Muscle of leg (tissue), 11 donors: ENCODE results near the gene SBF2. TPM values are rescaled to one million over a fixed set of nuclear protein-coding genes. Genes with fewer than 3 reads are reported as not detected.

Experiments
- DNase-seq: peaks from one replicate; pipeline ENCODE4 v3.0.0; 2013
- H3K27ac ChIP-seq: one replicate; pipeline ENCODE4 v1.5.1; 2013; ENCODE audit warnings: mild to moderate bottlenecking, low read length, control low read depth
- H3K27me3 ChIP-seq: one replicate; pipeline ENCODE4 v1.6.1; 2013; ENCODE audit warnings: low read length; ENCODE audit not compliant: control insufficient read depth, insufficient read depth
- H3K36me3 ChIP-seq: one replicate; pipeline ENCODE4 v1.6.1; 2013; ENCODE audit warnings: low read length; ENCODE audit not compliant: control insufficient read depth, insufficient read depth
- H3K4me1 ChIP-seq: one replicate; pipeline ENCODE4 v1.6.1; 2013; ENCODE audit warnings: low read length; ENCODE audit not compliant: control insufficient read depth, insufficient read depth
- H3K4me3 ChIP-seq: one replicate; pipeline ENCODE4 v1.5.1; 2013; ENCODE audit warnings: low read length, control low read depth
- H3K9me3 ChIP-seq: replicated peaks from 2 replicates; pipeline ENCODE4 v1.6.1; 2013; ENCODE audit warnings: low read depth, low read length; ENCODE audit not compliant: control insufficient read depth
- WGBS: methylation state at CpG from one replicate; pipeline ENCODE4 v1.1.5; 2013; ENCODE audit warnings: missing lambda C conversion rate; ENCODE audit not compliant: insufficient coverage; 5-methylcytosine and 5-hydroxymethylcytosine counted together
- polyA plus RNA-seq, 8 donors: library from polyadenylated mRNA; unstranded; fragments of 120-200 nt; gene quantifications; one replicate each; pipeline versions ENCODE4 v1.2.1 to v1.2.3, GENCODE V29; 2013; ENCODE audit warnings: inconsistent platforms in 1 of 8, low replicate concordance in 1 of 8; ENCODE audit not compliant: insufficient read length in 8 of 8, insufficient read depth in 1 of 8
- total RNA-seq: library from RNA; stranded (reverse); fragments of 120-200 nt; gene quantifications from one replicate; pipeline ENCODE4 v1.2.4, GENCODE V29; 2013

Gene SBF2
- total and polyA plus RNA-seq, 9 donors, result 18.3 to 29.5 (median 21.5) TPM

DNA sequence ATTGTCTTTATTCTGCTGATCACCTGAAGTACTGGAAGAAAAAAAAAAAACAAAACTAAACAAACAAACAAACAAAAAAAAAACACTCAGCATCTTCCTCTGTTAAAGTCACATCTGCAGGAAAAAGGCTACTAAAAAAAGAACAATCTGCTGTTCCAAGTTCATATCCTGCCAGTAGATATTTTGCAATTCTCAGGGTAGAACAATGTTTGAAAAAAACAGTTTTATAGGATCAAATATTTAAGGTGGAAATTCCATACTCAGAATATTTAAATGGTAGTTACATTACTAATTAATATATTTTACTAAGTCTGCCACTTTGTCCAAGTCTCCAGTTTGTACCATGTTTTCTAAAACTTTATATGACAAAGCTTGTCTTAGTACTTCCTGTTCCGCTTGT is 175.2 kb downstream of the SBF2 start:
- H3K4me3 ChIP-seq, result no peak overlapping the region
- peak; percentile 81 for DNase-seq
- WGBS, result no CpG with 5 or more reads among the region's 1 CpG
- no peaks in the 10 kb centered on the region for H3K27me3 ChIP-seq
- H3K27ac ChIP-seq, result no peak overlapping the region
- H3K36me3 ChIP-seq, result no peaks in the 10 kb centered on the region
- H3K4me1 ChIP-seq, result no peaks in the 10 kb centered on the region
- H3K9me3 ChIP-seq, result no peaks in the 10 kb centered on the region

- Histone ChIP-seq H3K27me3 (no peaks in the 10 kb centered on the region), H3K4me1 (no peaks in the 10 kb centered on the region), H3K4me3 (no peak overlapping the region), H3K36me3 (no peaks in the 10 kb centered on the region), H3K27ac (peak overlapping the region; percentile 60), H3K9me3 (no peaks in the 10 kb centered on the region)
- peak; percentile 78 for DNase-seq
- no CpG with 5 or more reads among the region's 3 CpGs for WGBS
Observed at GRCh38 chr11:10117709-10118351, 176.2 kb downstream of the SBF2 start.

DNA sequence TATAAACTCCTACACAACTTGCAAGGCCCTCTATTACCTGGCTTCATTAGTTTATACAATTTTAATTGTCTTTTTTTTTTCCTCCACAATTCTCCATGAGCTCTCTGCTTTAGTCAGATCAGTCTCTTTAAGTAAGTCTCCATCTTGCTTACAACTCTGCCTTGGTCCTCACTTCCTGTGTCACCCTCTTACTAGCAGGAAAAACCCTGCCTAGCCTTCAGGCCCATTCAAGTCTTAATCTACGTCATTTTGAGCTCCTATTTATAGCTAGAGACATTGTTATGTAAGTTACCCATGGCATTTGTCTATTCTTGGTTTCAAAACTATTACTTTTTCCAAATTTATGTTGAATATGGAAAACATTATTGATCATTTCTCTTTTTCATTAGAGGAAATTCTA is 177.4 kb downstream of the SBF2 start:
- Histone ChIP-seq H3K27ac (no peak overlapping the region), H3K36me3 (no peaks in the 10 kb centered on the region), H3K27me3 (no peaks in the 10 kb centered on the region), H3K4me1 (no peaks in the 10 kb centered on the region), H3K9me3 (no peaks in the 10 kb centered on the region), H3K4me3 (no peak overlapping the region)
- no peak for DNase-seq
- no CpG with 5 or more reads among the region's 1 CpG for WGBS

DNA sequence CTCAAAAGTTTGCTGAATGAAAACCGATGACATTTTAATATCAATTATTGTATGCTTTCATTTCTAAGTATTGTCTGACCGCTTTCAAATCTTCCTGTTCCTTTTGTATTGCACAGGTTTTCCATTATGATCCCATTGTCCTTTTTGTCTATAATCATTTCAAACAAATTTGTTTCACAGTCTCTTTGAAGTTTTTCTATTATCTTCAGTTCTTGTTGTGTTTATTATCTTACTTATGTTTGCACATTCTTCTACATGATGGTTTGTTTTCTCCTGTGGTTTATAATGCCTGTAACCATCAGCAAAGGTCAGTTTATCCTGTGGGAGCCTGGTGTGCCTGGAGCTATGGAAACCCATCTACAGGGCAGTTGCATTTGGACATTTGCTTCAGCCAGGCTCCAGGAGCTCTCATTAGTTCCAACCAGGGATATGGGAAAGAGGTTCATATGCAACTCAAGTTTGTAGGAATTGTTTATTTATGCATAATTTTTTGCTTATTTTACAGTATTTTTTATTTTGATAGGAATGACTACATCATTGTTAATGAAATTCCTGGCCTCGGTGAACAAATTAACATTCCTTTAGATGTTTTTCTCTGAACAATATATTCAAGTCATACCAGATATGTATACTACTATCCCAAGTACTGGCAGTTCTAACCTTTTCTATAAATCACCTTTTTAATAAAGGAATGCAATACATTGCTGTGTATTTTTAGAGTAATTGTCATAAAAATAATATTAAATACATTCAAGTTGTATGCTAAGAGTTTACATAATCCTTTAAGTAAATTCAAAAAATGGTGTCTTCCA is 179.2 kb downstream of the SBF2 start:
- H3K36me3 ChIP-seq, result no peaks in the 10 kb centered on the region
- no peak for DNase-seq
- H3K27me3 ChIP-seq, result no peaks in the 10 kb centered on the region
- no peak overlapping the region for H3K27ac ChIP-seq
- no CpG with 5 or more reads among the region's 3 CpGs for WGBS
- no peaks in the 10 kb centered on the region for H3K9me3 ChIP-seq
- H3K4me3 ChIP-seq, result no peak overlapping the region
- no peaks in the 10 kb centered on the region for H3K4me1 ChIP-seq

DNA sequence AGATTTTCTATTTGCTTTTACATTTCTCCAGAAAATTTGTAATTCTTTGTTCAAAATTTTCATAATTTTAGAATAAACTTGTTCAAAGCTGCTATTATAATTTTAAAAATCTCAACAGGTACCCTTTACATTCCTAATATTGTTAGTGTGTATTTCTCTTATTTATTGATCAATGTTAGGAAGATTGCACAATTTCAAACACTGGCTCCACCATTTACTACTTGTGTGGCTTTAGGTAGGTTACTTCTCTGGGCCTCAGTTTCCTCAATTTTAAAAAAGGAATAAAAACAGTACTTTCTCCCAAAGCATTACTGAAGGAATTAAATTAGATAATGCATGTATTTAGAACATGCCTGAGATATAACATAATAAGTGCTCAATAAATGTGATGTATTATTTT is 180.2 kb downstream of the SBF2 start:
- no peak for DNase-seq
- no peak overlapping the region for H3K27ac ChIP-seq
- H3K9me3 ChIP-seq, result no peaks in the 10 kb centered on the region
- no peaks in the 10 kb centered on the region for H3K4me1 ChIP-seq
- no peaks in the 10 kb centered on the region for H3K27me3 ChIP-seq
- no peak overlapping the region for H3K4me3 ChIP-seq
- H3K36me3 ChIP-seq, result no peaks in the 10 kb centered on the region

DNA sequence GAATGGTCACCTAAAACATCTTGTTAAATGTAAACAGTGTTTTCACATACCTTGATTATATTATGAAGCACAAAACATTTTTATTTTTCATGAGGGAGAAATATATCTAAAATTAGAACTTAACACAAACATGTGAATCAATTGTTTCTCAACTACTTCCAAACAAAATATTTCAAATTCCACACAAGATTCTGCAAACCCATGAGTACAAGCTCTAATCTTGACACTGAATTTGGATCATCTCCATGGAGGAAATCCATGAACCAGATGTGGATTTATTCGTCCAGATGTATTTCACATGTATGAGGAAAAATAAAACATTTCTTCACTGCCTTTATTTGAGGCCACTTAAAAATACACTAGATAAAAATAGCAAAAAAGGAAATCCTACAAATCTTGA is 184.2 kb downstream of the SBF2 start:
- no CpG with 5 or more reads among the region's 1 CpG for WGBS
- no peaks in the 10 kb centered on the region for H3K36me3 ChIP-seq
- H3K9me3 ChIP-seq, result no peaks in the 10 kb centered on the region
- peak; percentile 98 for DNase-seq
- peak overlapping the region; percentile 57 for H3K27ac ChIP-seq
- H3K4me1 ChIP-seq, result no peaks in the 10 kb centered on the region
- no peaks in the 10 kb centered on the region for H3K27me3 ChIP-seq
- no peak overlapping the region for H3K4me3 ChIP-seq

DNA sequence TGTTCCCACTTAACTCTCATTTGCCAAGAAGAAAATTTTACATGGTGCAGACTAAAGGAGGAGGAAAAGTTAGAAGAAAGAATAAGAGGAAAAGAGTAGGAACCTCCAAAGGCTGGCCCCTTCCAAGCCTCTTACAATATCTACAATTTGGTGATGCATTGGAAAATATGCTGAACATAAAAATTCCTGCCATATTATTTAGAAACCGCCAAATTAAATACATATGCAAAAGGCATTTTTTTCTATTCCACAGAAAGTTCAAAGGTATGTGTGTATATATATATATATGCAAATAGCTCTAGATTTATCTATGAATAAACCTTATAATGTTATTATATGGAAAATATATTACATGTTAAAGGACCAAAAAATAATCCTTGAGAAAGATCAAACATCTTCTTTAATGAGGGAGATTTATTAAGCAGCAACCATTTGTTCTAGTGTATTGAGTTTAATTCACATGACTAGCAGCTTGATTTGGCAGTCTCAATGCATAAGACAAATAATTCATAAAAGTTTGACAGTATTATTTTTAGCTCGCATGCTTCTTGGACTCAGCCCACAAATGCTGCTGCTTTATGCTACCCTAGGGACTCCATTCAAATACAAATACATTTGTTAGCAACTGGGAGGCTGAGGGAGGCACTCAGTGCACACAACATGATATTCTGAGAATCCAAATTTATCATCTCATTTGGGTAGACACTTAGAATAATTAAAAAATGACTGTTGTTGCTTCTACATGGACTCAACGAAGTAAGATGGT is 184.9 kb downstream of the SBF2 start:
- WGBS, result no CpG with 5 or more reads among the region's 3 CpGs
- no peak overlapping the region for H3K4me3 ChIP-seq
- peak; percentile 95 for DNase-seq
- H3K27ac ChIP-seq, result peak overlapping the region; percentile 57
- H3K9me3 ChIP-seq, result no peaks in the 10 kb centered on the region
- peaks cover 2% of the 10 kb centered on the region for H3K4me1 ChIP-seq
- no peaks in the 10 kb centered on the region for H3K36me3 ChIP-seq
- H3K27me3 ChIP-seq, result no peaks in the 10 kb centered on the region

- no peaks in the 10 kb centered on the region for H3K27me3 ChIP-seq
- DNase-seq, result no peak
- no peaks in the 10 kb centered on the region for H3K9me3 ChIP-seq
- H3K36me3 ChIP-seq, result no peaks in the 10 kb centered on the region
- no peak overlapping the region for H3K27ac ChIP-seq
- no peak overlapping the region for H3K4me3 ChIP-seq
- WGBS, result no CpG with 5 or more reads among the region's 2 CpGs
- H3K4me1 ChIP-seq, result peaks cover 2% of the 10 kb centered on the region
Observed at GRCh38 chr11:10107497-10107896, 186.5 kb downstream of the SBF2 start.

DNA sequence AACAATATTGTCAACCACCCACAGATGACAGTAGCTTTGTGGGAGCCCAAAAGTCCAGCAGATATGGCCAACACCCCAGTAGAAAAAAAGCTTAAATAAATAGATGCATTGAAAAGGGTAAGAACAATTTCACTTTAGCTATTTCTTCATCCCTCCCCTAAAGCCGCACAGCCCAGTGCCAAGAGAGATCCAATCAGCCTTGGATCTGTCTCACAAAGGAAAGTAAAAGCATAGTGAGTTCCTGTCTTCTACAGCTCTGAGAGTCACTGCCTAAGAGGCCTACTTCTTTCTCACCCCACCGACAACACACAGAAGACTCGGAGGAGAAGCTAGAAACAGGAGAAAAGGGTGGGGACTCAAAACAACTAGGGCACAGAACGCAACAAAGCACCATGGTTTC is 196.4 kb downstream of the SBF2 start:
- Histone ChIP-seq H3K9me3 (peaks cover 20% of the 10 kb centered on the region), H3K36me3 (peaks cover 4% of the 10 kb centered on the region), H3K4me1 (no peaks in the 10 kb centered on the region), H3K27me3 (no peaks in the 10 kb centered on the region), H3K27ac (no peak overlapping the region), H3K4me3 (no peak overlapping the region)
- 100% methylated on average over 2 of the region's 4 CpGs for WGBS
- DNase-seq, result no peak

DNA sequence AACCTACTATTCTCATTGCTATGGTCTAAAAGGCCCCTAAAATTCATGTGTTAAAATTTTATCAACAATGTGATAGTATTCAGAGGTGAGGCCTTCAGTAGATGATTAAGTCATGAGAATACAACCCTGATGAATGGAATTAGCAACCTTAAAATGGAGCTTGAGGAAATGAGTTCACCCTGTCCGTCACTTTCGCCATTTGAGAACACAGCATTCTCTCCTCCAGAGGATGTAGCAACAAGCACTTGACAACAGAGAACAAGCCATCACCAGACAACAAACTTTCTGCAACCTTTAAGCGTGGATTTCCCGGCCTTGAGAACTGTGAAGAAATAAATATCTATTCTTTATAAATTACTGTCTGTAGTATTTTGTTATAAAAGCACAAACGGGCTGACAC is 197.0 kb downstream of the SBF2 start:
- no peak overlapping the region for H3K4me3 ChIP-seq
- peaks cover 4% of the 10 kb centered on the region for H3K36me3 ChIP-seq
- peaks cover 20% of the 10 kb centered on the region for H3K9me3 ChIP-seq
- WGBS, result 58% methylated on average over 2 of the region's 5 CpGs
- no peaks in the 10 kb centered on the region for H3K27me3 ChIP-seq
- no peak for DNase-seq
- no peak overlapping the region for H3K27ac ChIP-seq
- no peaks in the 10 kb centered on the region for H3K4me1 ChIP-seq
